Mesendoderm (in vitro differentiated cells): ENCODE results near the gene CDKL5.

Experiments used
- DNase-seq: peaks from one replicate; pipeline ENCODE4 v3.0.0; 2013
- H2AK5ac ChIP-seq: 2 replicates; pipeline ENCODE4 v1.6.1; 2013; ENCODE audit warnings: low read length, inconsistent platforms
- H2BK120ac ChIP-seq: 2 replicates; pipeline ENCODE4 v1.6.1; 2013; ENCODE audit warnings: low read depth, mild to moderate bottlenecking, low read length, moderate library complexity, mixed read lengths
- H2BK15ac ChIP-seq: replicated peaks from 2 replicates; pipeline ENCODE4 v1.6.1; 2013; ENCODE audit warnings: low read depth, mild to moderate bottlenecking, moderate library complexity
- H2BK5ac ChIP-seq: 2 replicates; pipeline ENCODE4 v1.6.1; 2013; ENCODE audit warnings: low read length, inconsistent platforms
- H3K18ac ChIP-seq: 2 replicates; pipeline ENCODE4 v1.6.1; 2013; ENCODE audit warnings: mild to moderate bottlenecking, low read length, mixed read lengths
- H3K23ac ChIP-seq: one replicate; pipeline ENCODE4 v1.6.1; 2013; ENCODE audit warnings: low read length
- H3K27ac ChIP-seq: 2 replicates; pipeline ENCODE4 v1.5.1; 2013; ENCODE audit warnings: low read depth, mild to moderate bottlenecking, inconsistent platforms, low read length, moderate library complexity
- H3K27me3 ChIP-seq: 2 replicates; pipeline ENCODE4 v1.6.1; 2013; ENCODE audit warnings: low read length, control low read depth, mild to moderate bottlenecking, inconsistent platforms; ENCODE audit not compliant: insufficient read depth, poor library complexity
- H3K36me3 ChIP-seq: 2 replicates; pipeline ENCODE4 v1.6.1; 2013; ENCODE audit warnings: low read length, inconsistent platforms; ENCODE audit not compliant: control insufficient read depth, insufficient read depth
- H3K4ac ChIP-seq: one replicate; pipeline ENCODE4 v1.6.1; 2013; ENCODE audit warnings: low read depth, mild to moderate bottlenecking, low read length, moderate library complexity
- H3K4me1 ChIP-seq: 2 replicates; pipeline ENCODE4 v1.6.1; 2013; ENCODE audit warnings: low read depth, low read length, inconsistent platforms; ENCODE audit not compliant: control insufficient read depth
- H3K4me2 ChIP-seq: 2 replicates; pipeline ENCODE4 v1.6.1; 2013; ENCODE audit warnings: low read length
- H3K4me3 ChIP-seq: 2 replicates; pipeline ENCODE4 v1.5.1; 2013; ENCODE audit warnings: mild to moderate bottlenecking, low read length
- H3K56ac ChIP-seq: one replicate; pipeline ENCODE4 v1.6.1; 2013; ENCODE audit warnings: low read length
- H3K79me1 ChIP-seq: 2 replicates; pipeline ENCODE4 v1.6.1; 2013; ENCODE audit warnings: low read length, inconsistent platforms
- H3K79me2 ChIP-seq: 2 replicates; pipeline ENCODE4 v1.6.1; 2013; ENCODE audit warnings: mild to moderate bottlenecking, low read length; ENCODE audit not compliant: control insufficient read depth, insufficient read depth
- H3K9ac ChIP-seq: 2 replicates; pipeline ENCODE4 v1.6.1; 2013; ENCODE audit warnings: low read length, inconsistent platforms
- H4K5ac ChIP-seq: one replicate; pipeline ENCODE4 v1.6.1; 2013; ENCODE audit warnings: low read length
- H4K8ac ChIP-seq: one replicate; pipeline ENCODE4 v1.6.1; 2013; ENCODE audit warnings: low read depth, mild to moderate bottlenecking, control low read depth, low read length, moderate library complexity
- WGBS: extraction: QIAGEN DNeasy Blood & Tissue Kit; methylation state at CpG from one replicate; pipeline ENCODE4 v1.1.7; 2013; ENCODE audit warnings: low lambda C conversion rate, missing lambda C conversion rate; ENCODE audit not compliant: insufficient coverage; ENCODE audit errors: extremely low coverage; 5-methylcytosine and 5-hydroxymethylcytosine counted together

Gene CDKL5

GRCh38 chrX:18491587-18492340, 66.4 kb downstream of the CDKL5 start:
- peaks cover 4% of the 10 kb centered on the region for H3K4me1 ChIP-seq
- no peaks in the 10 kb centered on the region for H3K79me1 ChIP-seq
- no peak overlapping the region for H3K23ac ChIP-seq
- H2AK5ac ChIP-seq, result no peak overlapping the region
- no peak overlapping the region for H4K8ac ChIP-seq
- no peak overlapping the region for H4K5ac ChIP-seq
- no peaks in the 10 kb centered on the region for H3K36me3 ChIP-seq
- H3K4me3 ChIP-seq, result no peak overlapping the region
- H3K18ac ChIP-seq, result no peak overlapping the region
- no peak overlapping the region for H3K4ac ChIP-seq
- no peak overlapping the region for H3K27ac ChIP-seq
- H2BK15ac ChIP-seq, result no peak overlapping the region
- H2BK5ac ChIP-seq, result no peak overlapping the region
- WGBS, result no CpG with 5 or more reads among the region's 4 CpGs
- no peak overlapping the region for H2BK120ac ChIP-seq
- no peak overlapping the region for H3K4me2 ChIP-seq
- H3K9ac ChIP-seq, result no peak overlapping the region
- H3K79me2 ChIP-seq, result no peaks in the 10 kb centered on the region
- H3K56ac ChIP-seq, result no peak overlapping the region
- no peak for DNase-seq
- no peaks in the 10 kb centered on the region for H3K27me3 ChIP-seq

- no peak overlapping the region for H3K4me2 ChIP-seq
- H3K9ac ChIP-seq, result no peak overlapping the region
- no peak overlapping the region for H3K27ac ChIP-seq
- no CpG with 5 or more reads among the region's 2 CpGs for WGBS
- H3K56ac ChIP-seq, result no peak overlapping the region
- no peak overlapping the region for H3K4me3 ChIP-seq
- H3K79me2 ChIP-seq, result no peaks in the 10 kb centered on the region
- no peak overlapping the region for H2AK5ac ChIP-seq
- H4K5ac ChIP-seq, result no peak overlapping the region
- H3K4ac ChIP-seq, result no peak overlapping the region
- H4K8ac ChIP-seq, result no peak overlapping the region
- no peak for DNase-seq
- H2BK15ac ChIP-seq, result no peak overlapping the region
- H3K79me1 ChIP-seq, result no peaks in the 10 kb centered on the region
- no peaks in the 10 kb centered on the region for H3K27me3 ChIP-seq
- H2BK5ac ChIP-seq, result no peak overlapping the region
- H3K23ac ChIP-seq, result peak overlapping the region; percentile 45
- no peak overlapping the region for H2BK120ac ChIP-seq
- no peak overlapping the region for H3K18ac ChIP-seq
- peaks cover 5% of the 10 kb centered on the region for H3K4me1 ChIP-seq
- H3K36me3 ChIP-seq, result no peaks in the 10 kb centered on the region
Observed at GRCh38 chrX:18534949-18535348, 109.5 kb downstream of the CDKL5 start.

- Histone ChIP-seq H3K4ac (no peak overlapping the region), H3K4me1 (peaks cover 5% of the 10 kb centered on the region), H3K4me3 (no peak overlapping the region), H4K5ac (no peak overlapping the region), H2BK120ac (no peak overlapping the region), H3K23ac (no peak overlapping the region), H3K4me2 (no peak overlapping the region), H3K79me1 (no peaks in the 10 kb centered on the region), H2BK5ac (no peak overlapping the region), H3K9ac (no peak overlapping the region), H2BK15ac (no peak overlapping the region), H4K8ac (no peak overlapping the region), H3K27ac (no peak overlapping the region), H3K18ac (no peak overlapping the region), H3K56ac (no peak overlapping the region), H3K36me3 (no peaks in the 10 kb centered on the region), H2AK5ac (no peak overlapping the region), H3K27me3 (no peaks in the 10 kb centered on the region), H3K79me2 (no peaks in the 10 kb centered on the region)
- WGBS, result no CpG with 5 or more reads among the region's 2 CpGs
- DNase-seq, result no peak
Observed at GRCh38 chrX:18537068-18537467, 111.7 kb downstream of the CDKL5 start.

- Histone ChIP-seq H4K5ac (no peak overlapping the region), H4K8ac (no peak overlapping the region), H3K79me2 (no peaks in the 10 kb centered on the region), H3K36me3 (no peaks in the 10 kb centered on the region), H3K56ac (no peak overlapping the region), H3K18ac (no peak overlapping the region), H3K79me1 (no peaks in the 10 kb centered on the region), H2BK15ac (no peak overlapping the region), H2BK5ac (no peak overlapping the region), H3K27ac (no peak overlapping the region), H3K4me3 (no peak overlapping the region), H3K4ac (no peak overlapping the region), H2AK5ac (no peak overlapping the region), H3K27me3 (no peaks in the 10 kb centered on the region), H3K4me2 (no peak overlapping the region), H3K4me1 (peaks cover 5% of the 10 kb centered on the region), H3K9ac (no peak overlapping the region), H3K23ac (no peak overlapping the region), H2BK120ac (no peak overlapping the region)
- no peak for DNase-seq
- WGBS, result no CpG with 5 or more reads among the region's 1 CpG
Observed at GRCh38 chrX:18537524-18537923, 112.1 kb downstream of the CDKL5 start.

- Histone ChIP-seq H3K79me2 (no peaks in the 10 kb centered on the region), H4K8ac (no peak overlapping the region), H3K9ac (no peak overlapping the region), H3K18ac (no peak overlapping the region), H3K4me3 (no peak overlapping the region), H3K36me3 (no peaks in the 10 kb centered on the region), H3K4ac (no peak overlapping the region), H2AK5ac (no peak overlapping the region), H3K27me3 (no peaks in the 10 kb centered on the region), H3K23ac (no peak overlapping the region), H4K5ac (no peak overlapping the region), H3K27ac (no peak overlapping the region), H3K79me1 (peaks cover 1% of the 10 kb centered on the region), H2BK5ac (no peak overlapping the region), H2BK15ac (no peak overlapping the region), H2BK120ac (no peak overlapping the region), H3K56ac (no peak overlapping the region), H3K4me1 (peaks cover 2% of the 10 kb centered on the region), H3K4me2 (no peak overlapping the region)
- DNase-seq, result no peak
- no CpG with 5 or more reads among the region's 3 CpGs for WGBS
Observed at GRCh38 chrX:18542131-18542530, 116.7 kb downstream of the CDKL5 start.

GRCh38 chrX:18542905-18543304, 117.5 kb downstream of the CDKL5 start:
- no peak overlapping the region for H4K5ac ChIP-seq
- H2BK120ac ChIP-seq, result no peak overlapping the region
- no peak overlapping the region for H3K4me3 ChIP-seq
- no peak overlapping the region for H3K4me2 ChIP-seq
- H3K56ac ChIP-seq, result no peak overlapping the region
- peaks cover 1% of the 10 kb centered on the region for H3K79me1 ChIP-seq
- H2BK15ac ChIP-seq, result no peak overlapping the region
- no peaks in the 10 kb centered on the region for H3K79me2 ChIP-seq
- no peak overlapping the region for H3K23ac ChIP-seq
- no peak overlapping the region for H3K27ac ChIP-seq
- no peak overlapping the region for H2BK5ac ChIP-seq
- H3K9ac ChIP-seq, result no peak overlapping the region
- H4K8ac ChIP-seq, result no peak overlapping the region
- H2AK5ac ChIP-seq, result no peak overlapping the region
- H3K36me3 ChIP-seq, result no peaks in the 10 kb centered on the region
- peaks cover 2% of the 10 kb centered on the region for H3K4me1 ChIP-seq
- no peak overlapping the region for H3K4ac ChIP-seq
- no peak overlapping the region for H3K18ac ChIP-seq
- DNase-seq, result no peak
- no peaks in the 10 kb centered on the region for H3K27me3 ChIP-seq
- no CpG with 5 or more reads among the region's 6 CpGs for WGBS
